Measurements from ENCODE around the gene RIMBP2.

RIMBP2 gene

DNA sequence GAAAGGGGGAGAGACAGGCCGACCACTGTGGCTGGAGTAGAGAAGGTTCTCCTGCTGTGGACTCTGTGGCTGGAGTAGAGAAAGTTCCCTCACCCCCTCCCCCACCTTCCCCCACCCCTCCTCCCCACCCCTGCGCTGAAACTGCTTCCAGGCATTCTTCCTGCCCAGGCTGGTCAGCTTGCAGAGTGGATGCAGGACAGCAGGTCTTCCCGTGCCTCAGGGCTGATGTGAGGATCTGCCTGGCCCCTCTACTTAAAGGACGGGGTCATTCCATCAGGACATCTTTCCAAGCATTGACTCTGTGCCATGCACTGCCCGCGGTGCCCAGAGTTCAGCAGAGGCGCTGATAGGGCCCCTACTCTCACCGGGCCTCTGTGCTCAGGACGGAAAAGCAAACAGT lies 13.2 kb upstream of the RIMBP2 start:
- no peak for DNase-seq

DNA sequence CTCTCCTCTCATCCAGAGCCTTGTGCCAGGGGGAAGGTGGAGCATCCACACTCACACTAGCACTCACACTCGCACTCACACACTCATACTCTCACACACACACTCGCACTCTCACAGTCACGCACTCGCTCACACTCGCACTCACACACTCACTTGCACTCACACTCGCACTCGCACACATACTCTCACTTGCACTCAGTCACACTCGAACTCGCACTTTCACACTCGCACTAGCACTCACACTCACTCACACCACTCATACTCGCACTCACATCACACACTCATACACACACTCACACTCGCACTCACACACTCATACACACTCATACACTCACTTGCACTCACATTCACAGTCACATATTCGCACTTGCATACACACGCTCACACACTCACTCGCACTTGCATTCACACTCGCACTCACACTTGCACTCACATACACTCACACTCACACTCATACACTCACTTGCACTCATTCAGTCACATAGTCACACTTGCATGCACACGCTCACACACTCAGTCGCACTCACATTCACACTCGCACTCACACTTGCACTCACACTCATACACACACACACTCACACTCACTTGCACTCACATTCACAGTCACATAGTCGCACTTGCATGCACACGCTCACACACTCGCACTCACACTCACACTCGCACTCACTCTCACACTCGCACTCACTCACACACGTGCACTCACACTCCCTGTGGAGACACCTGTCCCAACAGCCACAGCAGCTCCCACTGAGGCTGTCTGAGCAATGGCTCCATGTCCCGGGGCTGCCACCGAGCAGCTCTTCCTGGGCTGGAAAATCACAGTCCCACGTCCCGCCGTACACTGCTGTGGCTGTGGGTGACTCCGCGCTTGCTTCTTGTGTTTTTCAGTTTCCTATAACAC lies 12.3 kb upstream of the RIMBP2 start:
- DNase-seq, result no peak

DNA sequence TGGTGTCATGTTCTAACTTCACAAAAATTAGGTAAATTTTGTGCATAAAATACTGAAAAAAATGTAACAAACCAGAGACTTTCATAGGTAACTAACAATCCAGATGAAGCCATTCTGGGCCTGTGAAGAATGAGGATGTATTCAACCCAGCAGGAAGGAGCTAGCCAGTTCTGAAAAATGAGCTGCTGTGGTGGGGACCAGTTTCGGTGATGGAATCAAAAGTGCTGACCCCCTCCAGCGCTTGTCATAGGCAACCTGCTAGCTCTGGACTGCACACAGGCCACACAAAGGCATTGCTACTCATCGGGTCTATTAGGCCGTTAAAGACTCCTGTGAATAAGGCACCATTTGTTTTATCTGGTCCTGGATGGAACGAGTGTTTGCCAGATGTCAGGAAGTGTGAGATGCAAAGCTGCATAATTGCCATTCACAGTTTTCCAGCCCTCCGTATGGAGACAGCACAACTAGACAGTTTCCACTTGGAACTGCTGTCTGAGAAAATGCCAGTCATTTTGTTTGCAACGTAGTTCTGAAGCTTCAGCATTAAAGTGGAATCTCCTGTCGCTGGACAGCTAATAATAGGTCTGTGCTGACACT lies 3.3 kb upstream of the RIMBP2 start:
- DNase-seq, result no peak

DNA sequence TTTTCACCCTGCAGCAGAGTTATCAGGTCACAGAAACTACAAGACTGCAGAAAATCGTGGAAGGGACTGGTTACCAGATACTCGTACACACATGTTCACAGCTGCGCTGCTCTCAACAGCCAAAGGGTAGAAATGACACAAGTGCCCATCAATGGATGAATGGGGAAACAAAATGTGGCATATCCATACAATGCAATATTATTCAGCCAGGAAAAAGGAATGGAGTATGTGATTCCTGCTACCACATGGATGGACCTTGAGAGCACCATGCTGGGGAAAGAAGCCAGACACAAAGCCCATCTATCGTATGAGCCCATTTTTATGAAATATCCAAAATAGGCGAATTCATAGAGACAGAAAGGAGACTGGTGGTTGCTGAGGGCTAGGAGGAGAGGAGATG lies 1.7 kb upstream of the RIMBP2 start:
- DNase-seq, result no peak

DNA sequence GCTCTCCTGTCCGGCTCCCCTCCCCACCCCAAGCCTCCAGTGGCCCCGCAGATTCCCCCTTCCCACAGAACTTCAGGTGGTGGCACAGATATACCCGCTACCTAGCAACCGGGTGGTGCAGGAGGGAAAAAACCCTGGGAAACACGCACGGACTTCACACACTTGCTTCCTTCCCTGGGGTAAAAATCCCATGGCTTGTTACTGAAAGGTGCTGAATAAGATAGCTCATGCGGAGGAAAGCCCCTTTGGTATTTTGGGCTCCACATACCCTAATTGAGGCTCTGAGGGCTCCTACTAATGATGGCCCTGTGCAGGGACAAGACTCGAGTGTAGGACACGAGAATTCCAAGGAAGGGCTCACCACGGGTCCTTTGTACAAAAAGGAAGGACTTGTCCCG lies 869 bp upstream of the RIMBP2 start:
- DNase-seq, result no peak

DNA sequence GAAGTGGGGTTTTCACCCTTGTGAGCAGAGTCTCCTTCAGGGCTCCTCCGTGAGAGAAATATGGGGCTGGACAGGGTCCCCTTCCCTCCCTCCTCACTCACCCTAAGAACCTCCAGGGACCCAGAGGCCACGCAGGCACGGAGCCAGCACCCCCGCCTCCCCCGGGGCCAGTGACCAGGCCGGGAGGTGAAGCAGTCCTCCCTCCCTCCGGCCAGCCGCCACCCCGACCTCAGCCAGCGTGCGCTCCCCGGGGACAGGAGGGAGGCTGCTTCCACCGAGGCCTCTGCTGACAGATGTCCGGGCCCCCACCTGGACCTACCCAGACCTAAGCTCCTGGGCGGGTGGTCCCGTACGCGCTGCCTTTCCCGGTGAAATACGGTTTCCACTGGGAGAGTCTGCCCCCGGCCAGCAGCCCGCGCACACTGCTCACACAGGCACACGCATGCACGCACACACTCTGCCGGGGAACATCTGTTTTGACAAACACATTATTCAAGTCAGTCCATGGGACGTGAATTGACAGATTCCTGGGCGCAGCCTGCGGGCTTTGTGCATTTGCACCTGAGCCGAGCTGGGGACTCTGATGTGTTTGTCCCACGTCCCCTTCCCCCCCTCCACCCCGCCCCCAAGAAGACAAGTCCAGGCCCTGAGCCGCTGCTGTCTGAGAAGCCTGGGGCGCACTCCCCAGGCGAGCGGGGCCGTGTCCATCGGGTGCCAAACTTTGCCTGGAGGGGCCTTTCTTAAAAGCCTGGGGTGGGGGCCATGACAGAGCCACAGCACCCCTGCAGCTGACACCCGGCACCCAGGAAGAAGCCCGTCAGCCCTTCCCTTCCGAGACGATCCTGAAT lies 725 bp downstream of the RIMBP2 start:
- no peak for DNase-seq

DNA sequence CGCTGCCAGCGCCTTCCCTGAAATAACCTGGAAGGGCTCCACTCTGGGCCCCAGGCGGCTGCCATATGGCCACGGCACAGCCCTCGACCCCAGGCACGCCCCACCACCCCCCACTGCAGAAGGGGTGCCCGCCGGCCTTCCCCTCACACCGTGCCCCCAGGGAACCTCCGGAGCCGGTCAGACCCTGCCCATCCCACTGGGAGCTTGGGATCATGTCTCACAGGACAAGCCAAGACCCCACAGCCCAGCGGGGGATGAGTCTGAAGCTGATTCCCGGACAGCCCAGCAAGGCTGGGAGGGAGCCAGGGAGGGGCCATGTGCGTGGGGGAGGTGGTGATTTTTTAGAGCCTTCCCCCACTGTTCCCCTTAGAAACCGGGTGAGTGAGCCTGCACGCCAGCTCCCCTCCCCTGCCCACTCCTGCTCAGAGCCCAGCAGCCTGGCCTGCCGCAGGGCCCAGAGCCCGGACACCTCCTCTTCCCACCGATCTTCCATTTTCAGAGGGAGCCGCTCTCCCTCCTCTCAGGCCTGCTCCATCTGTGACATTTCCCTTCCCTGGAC lies 1.4 kb downstream of the RIMBP2 start:
- DNase-seq, result no peak

DNA sequence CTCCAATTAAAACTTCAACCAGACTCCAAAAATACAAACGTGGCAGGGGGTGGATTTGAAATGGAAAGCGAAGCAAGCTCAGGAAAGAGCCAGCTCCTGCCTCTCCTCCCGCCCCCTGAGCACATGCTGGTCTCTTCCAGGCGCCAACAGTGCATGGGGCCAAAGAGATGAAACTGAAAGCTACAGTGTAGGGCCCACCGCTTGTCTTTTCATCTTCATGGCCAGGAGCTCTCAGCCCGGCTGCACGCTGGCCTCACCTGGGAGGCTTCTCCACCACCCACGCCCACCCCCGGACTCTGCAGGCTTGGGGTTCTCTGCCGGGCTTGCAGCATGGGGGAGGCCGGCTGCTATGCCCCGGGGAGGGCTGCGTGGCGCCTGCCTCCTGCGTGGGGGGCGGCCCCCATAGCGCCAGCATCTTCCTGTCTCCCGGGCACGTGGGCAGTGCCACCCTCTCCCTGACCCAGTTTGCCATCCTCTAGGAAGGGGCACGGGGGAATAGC lies 2.0 kb downstream of the RIMBP2 start:
- no peak for DNase-seq

DNA sequence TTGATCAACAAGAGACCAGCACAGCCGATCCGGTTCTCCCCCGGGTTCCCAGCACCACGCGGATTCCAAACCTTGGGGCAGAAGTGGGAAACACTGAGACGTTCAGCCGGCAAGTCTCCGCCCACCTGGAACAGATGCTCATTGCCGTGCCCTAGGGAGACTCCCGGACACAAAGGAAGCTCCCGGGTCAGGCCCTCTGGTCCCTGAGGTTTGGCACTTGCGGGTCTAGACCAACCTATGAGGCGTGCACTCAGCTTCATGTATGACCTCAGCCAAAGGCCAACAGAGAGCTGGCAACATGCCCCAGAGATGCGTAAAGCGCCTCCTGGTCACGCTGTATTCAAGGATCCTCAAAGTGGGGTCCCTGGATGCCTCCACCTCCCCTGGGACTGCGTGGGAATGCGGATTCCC lies 2.5 kb downstream of the RIMBP2 start:
- DNase-seq, result no peak

DNA sequence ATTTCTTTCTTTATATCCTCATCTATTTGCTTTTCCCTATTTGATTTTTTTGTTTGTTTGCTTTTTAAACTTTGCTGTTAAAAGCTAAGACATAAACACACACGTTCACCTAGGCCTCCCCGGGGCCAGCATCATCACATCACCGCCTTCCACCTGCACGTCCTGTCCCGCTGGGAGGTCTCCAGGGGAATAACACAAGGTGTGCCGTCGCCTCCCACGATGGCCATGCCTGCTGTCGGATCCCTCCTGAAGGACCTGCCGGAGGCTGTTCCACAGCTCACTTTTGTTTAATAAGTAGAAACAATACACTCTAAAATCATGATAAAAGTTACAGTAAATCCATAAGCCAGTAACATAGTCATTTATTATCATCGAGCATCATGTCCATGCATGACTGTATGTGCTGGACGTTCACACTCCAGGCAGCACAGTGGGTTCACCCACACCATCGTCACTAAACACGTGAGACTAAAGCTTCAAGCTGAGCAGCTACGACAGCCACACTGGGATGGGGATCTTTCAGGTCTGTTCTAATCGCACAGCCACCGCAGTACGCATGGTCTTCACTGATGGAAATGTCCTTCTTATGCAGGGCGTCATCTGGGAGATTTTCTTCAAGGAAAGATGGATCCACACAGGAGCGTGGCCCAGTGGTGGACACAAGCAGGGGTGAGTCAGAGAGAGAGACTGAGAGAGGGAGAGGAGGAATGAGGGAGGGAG lies 3.6 kb downstream of the RIMBP2 start:
- no peak for DNase-seq

DNA sequence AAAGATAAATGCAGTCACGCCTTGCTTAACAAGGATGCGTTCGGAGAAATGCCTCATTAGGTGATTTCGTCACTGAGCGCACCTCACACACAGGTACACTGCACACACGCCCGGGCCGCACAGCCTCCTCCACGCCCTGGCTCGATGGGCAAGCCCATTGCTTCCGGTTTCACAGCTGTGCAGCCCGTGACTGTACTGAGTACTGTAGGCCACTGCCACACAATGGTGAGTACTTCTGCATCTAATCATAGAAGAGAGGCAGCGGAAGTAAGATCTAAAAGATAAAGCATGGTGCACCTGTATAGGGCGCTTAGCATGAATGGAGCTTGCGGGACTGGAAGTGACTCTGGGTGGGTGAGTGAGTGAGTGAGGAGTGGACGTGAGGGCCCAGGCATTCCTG lies 4.3 kb downstream of the RIMBP2 start:
- DNase-seq, result no peak

DNA sequence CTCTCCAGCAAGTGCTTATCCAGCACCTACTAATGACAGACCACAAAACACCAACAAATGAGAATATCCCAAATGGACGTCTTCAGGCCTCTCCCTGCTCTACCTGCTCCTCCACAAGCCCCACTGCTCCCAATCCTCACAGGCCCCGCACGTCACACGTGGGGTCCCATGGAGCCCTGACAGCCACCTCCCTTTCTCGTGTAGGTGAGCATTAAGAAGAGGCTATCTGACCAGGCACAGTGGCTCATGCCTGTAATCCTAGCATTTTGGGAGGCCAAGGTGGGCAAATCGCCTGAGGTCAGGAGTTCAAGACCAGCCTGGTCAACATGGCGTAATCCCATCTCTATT lies 5.4 kb downstream of the RIMBP2 start:
- no peak for DNase-seq

DNA sequence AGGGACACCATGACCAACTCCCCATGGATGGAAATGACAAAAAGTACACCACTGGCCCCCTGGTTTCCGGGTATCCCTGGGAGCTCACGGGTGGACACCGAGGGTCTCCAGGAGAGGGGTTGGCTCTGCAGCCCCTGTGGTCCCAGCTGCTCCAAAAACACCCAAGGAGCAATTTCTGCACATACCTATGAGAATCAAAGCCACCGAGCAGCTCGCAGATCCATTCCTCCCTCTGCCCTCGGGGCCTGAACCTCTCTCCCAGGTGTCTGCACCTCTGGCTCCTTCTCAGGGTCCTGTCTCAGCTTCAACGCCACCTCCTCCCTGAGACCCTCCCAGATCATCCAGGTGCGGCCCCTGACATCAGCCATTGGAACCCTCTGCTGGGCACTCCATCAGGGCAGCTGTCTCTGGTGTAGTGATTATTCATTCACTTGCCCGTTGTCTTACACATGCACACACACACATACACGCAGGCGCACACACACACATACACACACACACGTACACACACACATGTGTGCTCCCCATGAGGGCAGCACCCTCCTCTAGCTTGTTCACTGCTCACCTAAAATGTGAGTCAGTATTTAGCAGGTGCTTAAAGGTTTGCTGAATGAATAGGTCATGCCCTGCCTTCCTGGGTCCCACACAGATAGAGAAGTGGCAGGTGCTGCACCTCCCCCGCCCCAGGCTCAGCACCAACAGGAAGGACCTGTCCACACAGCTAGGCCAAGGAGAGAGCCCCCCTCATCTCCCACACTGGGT lies 5.9 kb downstream of the RIMBP2 start:
- no peak for DNase-seq

DNA sequence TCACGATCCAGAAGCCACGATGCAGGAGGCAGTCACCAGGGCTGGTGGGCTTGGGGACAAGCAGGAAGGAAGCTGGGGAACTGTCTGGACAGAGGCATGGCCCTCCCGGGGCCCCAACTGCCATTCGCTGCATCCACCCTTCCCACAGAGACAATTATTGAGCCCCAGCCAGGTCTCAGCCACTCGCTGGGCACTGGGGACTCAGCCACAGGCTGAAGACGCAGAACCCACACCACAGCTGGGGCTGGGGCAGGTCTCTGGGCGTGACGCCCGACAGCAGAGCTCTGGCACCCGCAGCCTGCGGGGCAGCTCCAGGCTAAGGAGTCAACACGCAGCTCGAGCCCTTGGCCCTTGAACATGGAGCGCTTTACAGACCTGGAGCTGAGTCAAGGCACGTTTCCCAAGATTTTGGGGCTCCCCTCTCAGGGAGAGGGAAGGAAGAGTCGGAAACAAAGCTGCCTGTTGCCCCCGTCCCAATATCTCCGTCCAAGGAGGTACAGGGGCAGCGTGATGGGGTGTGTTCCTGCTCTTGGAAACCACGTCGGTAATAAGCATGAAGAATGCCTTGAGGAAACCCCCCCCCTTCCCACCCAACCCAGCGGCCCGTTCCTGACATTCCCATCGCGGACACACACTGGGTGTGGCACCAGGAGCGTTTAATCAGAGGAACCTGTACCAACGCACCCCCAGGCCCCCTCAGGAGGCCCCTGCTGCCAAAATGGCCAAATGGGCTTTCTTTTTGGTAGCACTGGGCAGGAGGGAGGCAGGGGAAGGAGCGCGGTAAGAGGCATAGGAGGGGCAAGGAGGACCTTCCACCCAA lies 6.7 kb downstream of the RIMBP2 start:
- no peak for DNase-seq

DNA sequence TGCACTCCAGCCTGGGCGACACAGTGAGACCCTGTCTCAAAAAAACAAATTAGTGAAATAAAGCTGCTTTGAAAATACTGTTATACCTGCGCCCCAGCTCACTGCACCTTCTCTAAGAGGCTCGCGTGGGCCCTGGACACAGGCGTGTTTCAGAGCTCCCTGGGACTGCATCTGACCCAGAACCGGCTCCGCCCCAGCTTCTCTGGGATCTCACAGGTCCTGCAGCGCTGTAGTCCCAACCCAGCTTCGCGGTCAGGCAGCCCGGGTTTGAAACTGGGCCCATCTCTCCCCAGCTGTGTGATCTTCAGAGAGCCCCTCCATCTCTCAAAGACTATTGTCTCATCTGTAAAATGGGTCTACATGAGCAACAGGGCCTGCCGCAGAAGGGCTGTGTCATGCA lies 7.5 kb downstream of the RIMBP2 start:
- no peak for DNase-seq

DNA sequence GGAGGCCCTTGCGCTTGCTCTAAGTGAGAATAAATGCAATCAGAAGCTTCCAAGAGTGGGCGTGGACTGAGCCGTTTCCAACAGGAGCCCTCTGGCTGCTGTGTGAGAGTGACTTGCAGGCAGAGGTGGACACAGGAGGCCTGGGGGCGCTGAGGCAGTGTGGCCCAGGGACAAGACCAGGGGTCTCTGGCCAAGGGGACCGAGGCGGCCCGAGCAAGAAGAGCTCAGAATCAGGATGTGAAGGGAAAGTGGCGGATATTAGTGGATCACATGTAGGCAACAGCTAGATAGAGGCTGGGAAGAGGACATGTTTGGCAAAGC lies 8.6 kb downstream of the RIMBP2 start:
- DNase-seq, result no peak

DNA sequence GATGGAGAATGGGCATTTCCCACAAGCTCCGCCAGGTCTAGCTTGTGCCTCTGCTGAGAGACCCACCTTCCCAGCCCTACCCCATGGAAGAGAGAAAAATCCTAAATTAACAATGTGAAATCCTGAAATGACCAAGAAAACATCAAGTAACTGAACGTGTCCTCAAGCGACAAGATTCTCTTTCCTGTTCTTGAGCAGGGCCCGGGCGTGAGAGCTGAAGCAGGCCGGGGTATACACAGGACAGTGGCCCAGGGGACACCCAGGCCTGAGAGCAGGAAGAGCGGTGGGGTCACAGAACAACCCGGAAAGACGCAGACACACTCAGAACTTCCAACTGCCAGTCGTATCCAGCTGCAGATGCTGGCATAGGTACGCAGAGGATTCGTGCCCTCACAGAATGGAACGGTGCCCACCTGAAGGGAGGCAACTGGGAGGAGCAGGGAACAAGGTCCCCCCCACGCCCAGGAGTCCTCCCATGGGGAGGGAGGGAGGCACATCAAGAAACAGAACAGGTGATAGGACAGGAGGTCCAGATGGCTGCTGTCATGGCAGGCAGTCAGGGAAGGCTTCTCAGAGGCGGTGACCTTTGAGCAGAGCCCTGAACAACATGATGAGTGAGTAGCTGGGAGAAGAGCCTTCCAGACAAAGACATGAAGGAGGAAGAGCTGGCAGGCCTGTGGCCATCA lies 9.1 kb downstream of the RIMBP2 start:
- no peak for DNase-seq

DNA sequence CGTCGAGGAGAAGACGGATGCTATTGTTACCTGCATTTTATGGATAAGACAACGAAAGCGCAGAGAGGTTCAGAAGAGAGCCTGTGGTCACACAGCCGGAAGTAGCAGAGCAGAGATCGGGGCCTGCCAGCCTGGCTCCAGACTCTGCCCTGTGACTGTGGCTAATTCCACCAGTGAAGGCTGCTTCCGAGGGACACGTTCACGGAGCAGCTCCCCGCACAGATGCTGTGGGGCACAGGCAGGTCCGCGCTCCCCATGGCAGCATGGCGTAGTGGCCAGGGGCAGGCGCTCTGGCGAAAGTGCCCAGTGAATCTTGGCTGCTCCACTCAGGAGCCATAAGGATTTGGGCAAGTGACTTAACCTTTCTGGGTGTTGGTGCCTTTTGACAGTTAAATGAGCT lies 9.8 kb downstream of the RIMBP2 start:
- no peak for DNase-seq

DNA sequence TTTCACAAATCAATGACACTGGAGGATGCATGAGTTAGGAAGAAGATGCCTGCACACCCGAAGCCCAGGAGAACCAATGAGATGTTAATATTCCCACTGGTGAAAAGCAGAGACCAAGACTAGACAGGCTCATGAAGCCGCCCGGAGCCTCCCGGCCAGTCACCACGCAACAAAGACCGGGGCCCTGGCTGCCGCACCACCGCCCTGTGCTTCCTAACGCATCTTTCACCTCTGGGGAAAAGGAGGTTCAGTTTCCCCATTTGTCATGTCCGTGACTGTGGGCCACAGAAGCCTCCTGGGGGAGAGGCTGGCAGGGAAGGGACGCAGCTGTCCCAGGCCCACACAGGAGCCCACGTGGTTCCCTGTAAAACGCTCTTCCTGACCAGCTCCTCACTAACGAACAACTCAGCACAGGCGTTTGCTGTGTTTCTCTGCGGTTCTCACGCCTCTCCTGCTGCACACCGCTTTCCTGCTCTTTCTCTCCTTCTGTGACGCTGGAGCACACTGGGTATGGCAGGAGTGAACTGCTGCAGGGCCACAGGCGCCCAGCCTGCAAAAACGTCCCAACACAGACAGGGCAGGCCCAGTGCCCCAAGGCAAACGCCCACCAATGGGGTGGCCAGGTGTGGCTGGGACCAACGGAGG lies 10.8 kb downstream of the RIMBP2 start:
- no peak for DNase-seq

DNA sequence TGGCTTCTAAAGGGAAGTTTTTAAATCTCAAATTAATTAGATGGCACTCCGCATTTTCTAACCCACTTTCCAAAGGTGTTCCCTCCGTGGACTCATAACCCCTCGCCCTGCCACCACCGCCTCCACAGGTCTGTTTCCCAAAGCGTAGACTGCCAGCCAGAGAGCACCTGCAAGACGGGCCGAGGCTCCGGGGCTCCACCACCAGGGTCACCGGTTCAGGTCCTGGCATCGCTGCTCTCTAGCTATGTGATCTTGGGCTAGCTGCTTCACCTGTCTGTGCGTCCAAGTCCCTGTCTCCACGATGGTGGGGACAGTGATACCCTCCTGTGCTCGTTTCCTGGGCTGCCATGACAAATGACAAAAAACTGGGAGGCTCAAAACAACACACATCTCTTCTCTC lies 11.5 kb downstream of the RIMBP2 start:
- no peak for DNase-seq
